Uterus (tissue), 2 donors: Measurements from ENCODE around the gene DSC3.

Source experiments
- POLR2A ChIP-seq, 2 donors: fragments of 450-650 bp; IDR thresholded peaks; one replicate each; pipeline ENCODE4 v1.6.1; 2016; ENCODE audit warnings: antibody characterized with exemption in 2 of 2, mild to moderate bottlenecking in 1 of 2, moderate library complexity in 1 of 2
- TF ChIP-seq, protein P1 (sequence below), 4 experiments: fragments of 200-600 bp in 2 of 4; fragments of 450-650 bp in 2 of 4; sonication (generic) in 2 of 4; IDR thresholded peaks; one replicate each; pipeline ENCODE4 v1.5.1; 2016 to 2019; ENCODE audit warnings: antibody characterized with exemption in 4 of 4, mild to moderate bottlenecking in 2 of 4, moderate library complexity in 1 of 4

DNA sequence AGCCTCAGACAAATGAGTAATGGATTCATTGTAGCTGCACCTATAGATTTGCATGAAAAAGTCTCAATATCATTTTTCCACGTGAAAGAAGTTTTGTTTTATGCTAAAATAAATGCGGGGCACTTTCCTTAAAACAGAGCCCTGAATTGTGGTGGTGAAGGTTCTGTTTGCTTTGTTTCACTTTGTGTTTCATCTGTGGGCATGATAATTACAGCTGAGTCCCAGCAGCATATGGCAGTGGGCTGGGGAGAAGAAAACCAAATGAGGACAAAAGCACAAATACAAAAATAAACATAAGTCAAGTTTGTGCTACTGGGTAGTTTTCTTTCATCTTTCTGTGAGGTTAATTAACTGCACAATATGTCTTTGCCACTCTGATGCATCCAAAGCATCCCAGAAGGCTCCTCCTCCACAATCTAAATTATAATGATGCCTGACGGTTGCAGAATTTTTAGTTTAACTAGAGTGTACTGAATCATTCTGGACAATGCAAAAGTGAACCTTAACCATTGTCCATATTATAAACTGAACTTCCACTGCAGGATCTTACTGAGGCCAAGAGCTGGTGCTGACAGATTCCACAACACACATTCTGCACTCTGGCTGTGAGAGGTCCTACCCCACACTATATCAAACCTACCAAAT is 97.6 kb downstream of the DSC3 start:
- TF ChIP-seq, protein P1, sequence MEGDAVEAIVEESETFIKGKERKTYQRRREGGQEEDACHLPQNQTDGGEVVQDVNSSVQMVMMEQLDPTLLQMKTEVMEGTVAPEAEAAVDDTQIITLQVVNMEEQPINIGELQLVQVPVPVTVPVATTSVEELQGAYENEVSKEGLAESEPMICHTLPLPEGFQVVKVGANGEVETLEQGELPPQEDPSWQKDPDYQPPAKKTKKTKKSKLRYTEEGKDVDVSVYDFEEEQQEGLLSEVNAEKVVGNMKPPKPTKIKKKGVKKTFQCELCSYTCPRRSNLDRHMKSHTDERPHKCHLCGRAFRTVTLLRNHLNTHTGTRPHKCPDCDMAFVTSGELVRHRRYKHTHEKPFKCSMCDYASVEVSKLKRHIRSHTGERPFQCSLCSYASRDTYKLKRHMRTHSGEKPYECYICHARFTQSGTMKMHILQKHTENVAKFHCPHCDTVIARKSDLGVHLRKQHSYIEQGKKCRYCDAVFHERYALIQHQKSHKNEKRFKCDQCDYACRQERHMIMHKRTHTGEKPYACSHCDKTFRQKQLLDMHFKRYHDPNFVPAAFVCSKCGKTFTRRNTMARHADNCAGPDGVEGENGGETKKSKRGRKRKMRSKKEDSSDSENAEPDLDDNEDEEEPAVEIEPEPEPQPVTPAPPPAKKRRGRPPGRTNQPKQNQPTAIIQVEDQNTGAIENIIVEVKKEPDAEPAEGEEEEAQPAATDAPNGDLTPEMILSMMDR (IDR thresholded peaks at IDR 0.05) = no peak
- no peak for TF ChIP-seq POLR2A (IDR thresholded peaks at IDR 0.05)
